ENCODE data around the gene CGNL1. TPM values are rescaled to one million over a fixed set of nuclear protein-coding genes. Genes with fewer than 3 reads are reported as not detected.

The CGNL1 gene
- total and polyA plus RNA-seq, 10 of the 15 experiments (the other 5 are each of a cell fraction or from before 2014, with no cell fraction given): under 0.01 to 0.27 (median 0.04) TPM; not detected in 3

DNA sequence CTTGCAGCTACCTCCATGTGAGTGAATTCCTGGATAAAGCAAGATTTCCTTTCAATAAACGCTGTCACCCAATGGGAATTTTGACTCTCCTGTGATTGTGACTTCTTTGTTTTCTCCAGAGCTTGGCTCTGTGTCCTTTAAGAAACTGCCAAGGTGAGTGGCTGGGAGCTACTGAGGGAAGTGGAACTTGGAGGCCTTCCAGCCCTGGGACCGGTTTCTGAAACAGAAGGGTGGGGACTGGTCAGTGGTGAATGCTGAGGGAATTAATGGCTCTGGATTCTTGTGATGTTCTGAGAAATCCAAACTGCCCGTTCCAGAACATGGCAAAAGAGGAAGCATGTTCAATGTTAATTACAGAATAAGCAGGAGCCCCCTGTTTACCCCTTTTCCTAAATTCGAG is 174.3 kb downstream of the CGNL1 start:
- H3K27me3 ChIP-seq (replicated peaks in 1 of 2; ENCODE audit: control insufficient read depth in 2 of 2, insufficient read depth in 2 of 2, low read length in 1 of 2): peaks cover 0 to 2% of the 10 kb centered on the region in 2 experiments; a peak in 2 of 4 replicates
- H3K4me1 ChIP-seq (ENCODE audit: control insufficient read depth, insufficient read depth, low read length): no peaks in the 10 kb centered on the region
- no peak overlapping the region for H3K4me2 ChIP-seq (ENCODE audit: control insufficient read depth, insufficient read depth)
- H3K4me3 ChIP-seq: no peak overlapping the region
- CTCF ChIA-PET: interaction anchor here (0.6 to 1.1 kb wide), 2 partner anchors 11 to 405 kb away, joined by 3 read pairs; no protein-coding TSS in a partner anchor
- no peak for ATAC-seq
- SMC1A ChIA-PET (ENCODE audit: uncharacterized antibody, unreplicated experiment): interaction anchor here (1.0 kb wide), 1 partner anchor 9 kb away, joined by 3 read pairs; no protein-coding TSS in a partner anchor
- H3K27ac ChIP-seq (ENCODE audit: control insufficient read depth, insufficient read depth): no peak overlapping the region
- H3K36me3 ChIP-seq (ENCODE audit: control insufficient read depth in 2 of 2, insufficient read depth in 2 of 2, low read length in 1 of 2): no peaks in the 10 kb centered on the region
- no peak for DNase-seq (ENCODE audit: low read depth, low spot score)
- no TSS peak for BruUV-seq (replicated peaks)
- no peaks in the 10 kb centered on the region for H4K20me1 ChIP-seq (ENCODE audit: control insufficient read depth, insufficient read depth)
- intact Hi-C loops (cut with micrococcal nuclease; ENCODE audit: unreplicated experiment) (no loop called here), in situ Hi-C loops (cut with MboI) (no loop called here)
- no peak overlapping the region for H2AFZ ChIP-seq (ENCODE audit: control insufficient read depth, low read depth, low read length)
- RAD21 ChIA-PET (ENCODE audit: unreplicated experiment): no interaction called here
- FAIRE-seq: no peak
- no peaks in the 10 kb centered on the region for H3K79me2 ChIP-seq (ENCODE audit: control insufficient read depth, insufficient read depth, low read length)
- WGBS (ENCODE audit: insufficient coverage, insufficient replicate concordance, low lambda C conversion rate, missing lambda C conversion rate): 2% methylated on average over 4 of the region's 4 CpGs
- no peak overlapping the region for H3K9ac ChIP-seq (ENCODE audit: control insufficient read depth, insufficient read depth, low read length)
- H3K9me3 ChIP-seq (replicated peaks; ENCODE audit: control insufficient read depth, insufficient read depth, low read length): no peaks in the 10 kb centered on the region
- POLR2A ChIA-PET: no interaction called here
- TF ChIP-seq, protein P1, sequence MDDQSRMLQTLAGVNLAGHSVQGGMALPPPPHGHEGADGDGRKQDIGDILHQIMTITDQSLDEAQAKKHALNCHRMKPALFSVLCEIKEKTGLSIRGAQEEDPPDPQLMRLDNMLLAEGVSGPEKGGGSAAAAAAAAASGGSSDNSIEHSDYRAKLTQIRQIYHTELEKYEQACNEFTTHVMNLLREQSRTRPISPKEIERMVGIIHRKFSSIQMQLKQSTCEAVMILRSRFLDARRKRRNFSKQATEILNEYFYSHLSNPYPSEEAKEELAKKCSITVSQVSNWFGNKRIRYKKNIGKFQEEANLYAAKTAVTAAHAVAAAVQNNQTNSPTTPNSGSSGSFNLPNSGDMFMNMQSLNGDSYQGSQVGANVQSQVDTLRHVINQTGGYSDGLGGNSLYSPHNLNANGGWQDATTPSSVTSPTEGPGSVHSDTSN (IDR thresholded peaks at IDR 0.05; ENCODE audit: insufficient replicate concordance, low read depth, low read length): no peak
- no peak for TF ChIP-seq HDGF (IDR thresholded peaks at IDR 0.05)
- TF ChIP-seq SRF (IDR thresholded peaks at IDR 0.05; ENCODE audit: low read depth in 2 of 2, low read length in 2 of 2): no peak
- TF ChIP-seq, protein P2, sequence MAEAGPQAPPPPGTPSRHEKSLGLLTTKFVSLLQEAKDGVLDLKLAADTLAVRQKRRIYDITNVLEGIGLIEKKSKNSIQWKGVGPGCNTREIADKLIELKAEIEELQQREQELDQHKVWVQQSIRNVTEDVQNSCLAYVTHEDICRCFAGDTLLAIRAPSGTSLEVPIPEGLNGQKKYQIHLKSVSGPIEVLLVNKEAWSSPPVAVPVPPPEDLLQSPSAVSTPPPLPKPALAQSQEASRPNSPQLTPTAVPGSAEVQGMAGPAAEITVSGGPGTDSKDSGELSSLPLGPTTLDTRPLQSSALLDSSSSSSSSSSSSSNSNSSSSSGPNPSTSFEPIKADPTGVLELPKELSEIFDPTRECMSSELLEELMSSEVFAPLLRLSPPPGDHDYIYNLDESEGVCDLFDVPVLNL (IDR thresholded peaks at IDR 0.05; ENCODE audit: low read depth, low read length): no peak
- TF ChIP-seq STAT1 (conservative IDR thresholded peaks at IDR 0.05): no peak
- TF ChIP-seq RAD51 (IDR thresholded peaks at IDR 0.05): no peak
- TF ChIP-seq, protein P3, sequence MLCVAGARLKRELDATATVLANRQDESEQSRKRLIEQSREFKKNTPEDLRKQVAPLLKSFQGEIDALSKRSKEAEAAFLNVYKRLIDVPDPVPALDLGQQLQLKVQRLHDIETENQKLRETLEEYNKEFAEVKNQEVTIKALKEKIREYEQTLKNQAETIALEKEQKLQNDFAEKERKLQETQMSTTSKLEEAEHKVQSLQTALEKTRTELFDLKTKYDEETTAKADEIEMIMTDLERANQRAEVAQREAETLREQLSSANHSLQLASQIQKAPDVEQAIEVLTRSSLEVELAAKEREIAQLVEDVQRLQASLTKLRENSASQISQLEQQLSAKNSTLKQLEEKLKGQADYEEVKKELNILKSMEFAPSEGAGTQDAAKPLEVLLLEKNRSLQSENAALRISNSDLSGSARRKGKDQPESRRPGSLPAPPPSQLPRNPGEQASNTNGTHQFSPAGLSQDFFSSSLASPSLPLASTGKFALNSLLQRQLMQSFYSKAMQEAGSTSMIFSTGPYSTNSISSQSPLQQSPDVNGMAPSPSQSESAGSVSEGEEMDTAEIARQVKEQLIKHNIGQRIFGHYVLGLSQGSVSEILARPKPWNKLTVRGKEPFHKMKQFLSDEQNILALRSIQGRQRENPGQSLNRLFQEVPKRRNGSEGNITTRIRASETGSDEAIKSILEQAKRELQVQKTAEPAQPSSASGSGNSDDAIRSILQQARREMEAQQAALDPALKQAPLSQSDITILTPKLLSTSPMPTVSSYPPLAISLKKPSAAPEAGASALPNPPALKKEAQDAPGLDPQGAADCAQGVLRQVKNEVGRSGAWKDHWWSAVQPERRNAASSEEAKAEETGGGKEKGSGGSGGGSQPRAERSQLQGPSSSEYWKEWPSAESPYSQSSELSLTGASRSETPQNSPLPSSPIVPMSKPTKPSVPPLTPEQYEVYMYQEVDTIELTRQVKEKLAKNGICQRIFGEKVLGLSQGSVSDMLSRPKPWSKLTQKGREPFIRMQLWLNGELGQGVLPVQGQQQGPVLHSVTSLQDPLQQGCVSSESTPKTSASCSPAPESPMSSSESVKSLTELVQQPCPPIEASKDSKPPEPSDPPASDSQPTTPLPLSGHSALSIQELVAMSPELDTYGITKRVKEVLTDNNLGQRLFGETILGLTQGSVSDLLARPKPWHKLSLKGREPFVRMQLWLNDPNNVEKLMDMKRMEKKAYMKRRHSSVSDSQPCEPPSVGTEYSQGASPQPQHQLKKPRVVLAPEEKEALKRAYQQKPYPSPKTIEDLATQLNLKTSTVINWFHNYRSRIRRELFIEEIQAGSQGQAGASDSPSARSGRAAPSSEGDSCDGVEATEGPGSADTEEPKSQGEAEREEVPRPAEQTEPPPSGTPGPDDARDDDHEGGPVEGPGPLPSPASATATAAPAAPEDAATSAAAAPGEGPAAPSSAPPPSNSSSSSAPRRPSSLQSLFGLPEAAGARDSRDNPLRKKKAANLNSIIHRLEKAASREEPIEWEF (IDR thresholded peaks at IDR 0.05; ENCODE audit: insufficient replicate concordance, low read depth, low read length): no peak
- no peak for TF ChIP-seq MTA2 (IDR thresholded peaks at IDR 0.05; ENCODE audit: low read depth)
- TF ChIP-seq, protein P4, sequence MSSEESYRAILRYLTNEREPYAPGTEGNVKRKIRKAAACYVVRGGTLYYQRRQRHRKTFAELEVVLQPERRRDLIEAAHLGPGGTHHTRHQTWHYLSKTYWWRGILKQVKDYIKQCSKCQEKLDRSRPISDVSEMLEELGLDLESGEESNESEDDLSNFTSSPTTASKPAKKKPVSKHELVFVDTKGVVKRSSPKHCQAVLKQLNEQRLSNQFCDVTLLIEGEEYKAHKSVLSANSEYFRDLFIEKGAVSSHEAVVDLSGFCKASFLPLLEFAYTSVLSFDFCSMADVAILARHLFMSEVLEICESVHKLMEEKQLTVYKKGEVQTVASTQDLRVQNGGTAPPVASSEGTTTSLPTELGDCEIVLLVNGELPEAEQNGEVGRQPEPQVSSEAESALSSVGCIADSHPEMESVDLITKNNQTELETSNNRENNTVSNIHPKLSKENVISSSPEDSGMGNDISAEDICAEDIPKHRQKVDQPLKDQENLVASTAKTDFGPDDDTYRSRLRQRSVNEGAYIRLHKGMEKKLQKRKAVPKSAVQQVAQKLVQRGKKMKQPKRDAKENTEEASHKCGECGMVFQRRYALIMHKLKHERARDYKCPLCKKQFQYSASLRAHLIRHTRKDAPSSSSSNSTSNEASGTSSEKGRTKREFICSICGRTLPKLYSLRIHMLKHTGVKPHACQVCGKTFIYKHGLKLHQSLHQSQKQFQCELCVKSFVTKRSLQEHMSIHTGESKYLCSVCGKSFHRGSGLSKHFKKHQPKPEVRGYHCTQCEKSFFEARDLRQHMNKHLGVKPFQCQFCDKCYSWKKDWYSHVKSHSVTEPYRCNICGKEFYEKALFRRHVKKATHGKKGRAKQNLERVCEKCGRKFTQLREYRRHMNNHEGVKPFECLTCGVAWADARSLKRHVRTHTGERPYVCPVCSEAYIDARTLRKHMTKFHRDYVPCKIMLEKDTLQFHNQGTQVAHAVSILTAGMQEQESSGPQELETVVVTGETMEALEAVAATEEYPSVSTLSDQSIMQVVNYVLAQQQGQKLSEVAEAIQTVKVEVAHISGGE (CRISPR knock-in tag; IDR thresholded peaks at IDR 0.05): no peak
- no peak for TF ChIP-seq CBX3 (IDR thresholded peaks at IDR 0.05; ENCODE audit: borderline replicate concordance, low read depth)
- no peak for TF ChIP-seq GATAD2B (conservative IDR thresholded peaks at IDR 0.05; ENCODE audit: low read depth)
- TF ChIP-seq PAX5 (IDR thresholded peaks at IDR 0.05; ENCODE audit: borderline replicate concordance, low read depth, low read length): no peak

Measured in GM12878 (cell line).